Mucosa of descending colon (tissue), 3 donors: ENCODE measurements around the gene ITPK1. TPM values are rescaled to one million over a fixed set of nuclear protein-coding genes. Genes with fewer than 3 reads are reported as not detected.

ENCODE experiments used
- ATAC-seq: fragments of 200-7000 bp; cut with Tn5 transposase; one replicate; pipeline ENCODE4 v1.9.1; 2020; ENCODE audit warnings: mild to moderate bottlenecking, moderate library complexity
- DNase-seq, 3 donors: peaks; one replicate each; pipeline ENCODE4 v3.0.0-alpha.2; 2020
- H3K36me3 ChIP-seq: fragments of 200-600 bp; one replicate; pipeline ENCODE4 v1.8.0; 2021; ENCODE audit warnings: low read depth, mild to moderate bottlenecking
- H3K4me1 ChIP-seq: fragments of 200-600 bp; one replicate; pipeline ENCODE4 v1.8.0; 2021; ENCODE audit warnings: low read depth, mild to moderate bottlenecking
- H3K4me3 ChIP-seq: fragments of 200-600 bp; one replicate; pipeline ENCODE4 v1.8.0; 2021; ENCODE audit warnings: mild to moderate bottlenecking
- H3K9me3 ChIP-seq: fragments of 200-600 bp; one replicate; pipeline ENCODE4 v1.8.0; 2021; ENCODE audit warnings: mild to moderate bottlenecking
- CTCF ChIP-seq: fragments of 200-600 bp; IDR thresholded peaks from one replicate; pipeline ENCODE4 v1.8.0; 2022; ENCODE audit warnings: antibody characterized with exemption, mild to moderate bottlenecking
- intact Hi-C, 2 donors: fragments of 100-400 bp; cut with DNase I in 1 of 2; cut with micrococcal nuclease in 1 of 2; formaldehyde crosslinking; loops; one replicate each; pipeline versions ENCODE4 v1.11.0 to v1.11.1; 2022; cut with DNase I, micrococcal nuclease
- total RNA-seq, 3 donors: library from RNA; stranded (reverse); fragmentation: NEBNext Ultra II Directional in 2 of 3; extraction: Animal tissue kit (Norgen Biotek cat#: 25700) in 2 of 3; gene quantifications; one replicate each; pipeline versions ENCODE4 v1.2.1 to v1.2.4, GENCODE V29; 2021 to 2023
- donor health status: DM: no; HTN: no; CAD: no; lungs with moderate emphysema.
- donor health status: DM: no; HTN: no; CAD: no.
- donor health status: DM: no; HTN: yes; CAD: no.

Gene ITPK1
- total RNA-seq, 3 donors from 2014 or later = 134 to 165 (median 152) TPM

DNA sequence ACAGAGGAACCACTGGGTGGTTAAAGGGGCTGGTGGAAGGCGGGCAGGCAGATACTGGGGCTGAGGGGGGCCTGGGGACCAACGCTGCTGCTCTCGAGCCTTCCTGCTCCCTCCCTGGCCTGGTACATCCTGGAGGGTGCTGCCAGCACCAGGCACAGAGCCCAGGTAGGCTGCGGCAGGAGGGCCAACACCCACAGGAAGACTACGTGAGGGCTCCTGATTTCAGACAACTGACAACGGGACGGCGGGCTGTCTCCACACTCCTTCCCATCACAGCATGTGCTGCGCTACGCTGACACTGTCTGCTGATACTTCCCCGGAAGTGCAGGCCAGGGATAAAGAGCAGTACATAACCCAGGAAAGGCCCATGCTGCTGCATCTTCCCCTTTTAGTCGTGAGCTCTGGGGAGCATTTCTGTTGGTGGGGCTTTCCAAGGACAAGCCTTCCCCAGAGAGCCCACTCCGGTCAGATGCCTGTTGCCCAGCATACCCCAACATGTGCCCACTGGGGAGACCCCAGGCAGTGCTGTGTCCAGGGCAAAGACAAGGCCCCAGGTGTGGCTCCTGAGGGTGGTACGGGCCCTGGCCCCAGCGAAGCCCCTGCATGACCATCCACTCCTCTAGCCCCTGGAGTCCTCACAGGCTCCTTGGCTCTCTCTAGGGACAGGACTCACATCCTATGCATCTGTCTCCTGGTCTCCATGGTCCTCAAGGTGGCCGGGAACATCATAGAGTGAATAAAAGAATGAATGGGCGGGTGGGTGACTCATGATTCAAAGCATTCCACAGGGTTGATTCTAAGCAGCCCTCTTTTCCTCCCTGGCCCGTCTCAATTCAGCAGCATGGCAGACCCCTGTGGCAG lies 154.8 kb downstream of the ITPK1 start:
- ATAC-seq (no peak), DNase-seq (peak in 1 of 3 donors; percentile 40)
- H3K9me3 ChIP-seq = no peaks in the 10 kb centered on the region
- no peak for TF ChIP-seq CTCF
- H3K4me3 ChIP-seq = no peak overlapping the region
- peaks cover 13% of the 10 kb centered on the region for H3K4me1 ChIP-seq
- intact Hi-C loops = no loop called here
- H3K36me3 ChIP-seq = no peaks in the 10 kb centered on the region

DNA sequence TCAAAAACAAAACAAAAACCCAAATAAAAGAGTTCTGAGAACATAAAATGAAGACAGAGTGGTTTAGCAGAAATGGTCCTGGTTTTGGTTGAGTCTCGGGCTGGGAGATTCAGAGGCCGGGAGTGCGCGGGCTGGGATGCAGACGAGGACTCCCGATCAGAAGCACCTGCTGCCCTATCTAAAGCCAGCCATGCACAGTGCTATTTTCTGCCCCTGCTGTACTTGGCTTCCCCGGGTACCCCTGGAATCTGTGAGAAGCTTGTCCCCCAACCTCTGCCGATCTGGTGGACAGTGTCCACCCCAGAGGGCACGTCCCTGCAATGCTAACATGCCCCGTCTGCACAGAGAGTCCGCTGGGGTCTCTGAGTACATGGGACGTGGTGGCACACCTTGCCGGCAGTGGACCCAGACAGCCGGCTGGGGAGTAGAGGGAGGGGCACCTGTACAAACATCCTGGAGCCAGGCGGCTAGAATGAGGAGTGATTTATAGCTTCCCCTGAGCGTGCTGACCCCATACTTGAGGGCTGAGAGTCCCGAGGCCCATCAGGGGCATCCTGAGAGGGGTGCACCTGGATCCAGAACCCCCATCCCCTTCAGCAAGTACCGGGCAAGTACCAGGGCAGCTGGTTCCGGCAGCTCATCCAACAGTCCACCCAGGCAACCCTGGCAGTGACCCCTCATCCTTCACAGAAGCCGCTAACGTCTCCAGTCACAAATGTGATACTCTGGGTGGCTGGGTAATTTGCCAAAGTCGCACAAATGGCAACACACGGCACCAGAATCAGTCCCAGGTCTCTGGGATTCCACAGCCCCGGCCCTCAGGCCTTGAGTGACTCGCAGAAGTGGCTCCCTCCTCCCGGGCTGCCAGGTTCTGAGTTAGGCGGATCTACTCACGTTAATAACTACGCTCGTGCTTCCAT lies 155.7 kb downstream of the ITPK1 start:
- H3K9me3 ChIP-seq = no peaks in the 10 kb centered on the region
- H3K36me3 ChIP-seq = no peaks in the 10 kb centered on the region
- ATAC-seq = no peak
- DNase-seq = peak in 1 of 3 donors; percentile 32
- no peak overlapping the region for H3K4me3 ChIP-seq
- intact Hi-C loops = loop anchor here in 1 of 2 donors (10.0 kb wide), 1 partner anchor 185 kb away; no protein-coding TSS in a partner anchor
- H3K4me1 ChIP-seq = peaks cover 12% of the 10 kb centered on the region
- TF ChIP-seq CTCF = no peak

DNA sequence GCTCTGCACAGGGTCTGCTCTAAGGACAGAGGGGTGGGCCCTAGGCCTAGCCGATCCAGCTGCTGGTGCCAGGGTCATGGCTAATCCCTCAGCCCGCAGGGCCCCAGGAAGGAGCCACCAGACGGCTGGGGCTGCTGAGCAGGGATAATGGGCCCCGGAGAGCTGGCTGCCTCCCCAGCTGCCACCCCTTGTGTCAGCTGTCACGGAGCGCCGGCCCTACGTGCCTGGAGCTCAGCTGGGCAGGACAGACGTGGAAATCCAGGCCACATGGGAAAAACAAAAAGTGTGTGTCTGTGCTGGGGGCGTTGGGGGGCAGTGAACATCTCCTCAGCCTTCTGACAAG lies 156.6 kb downstream of the ITPK1 start:
- Histone ChIP-seq H3K4me1 (peaks cover 3% of the 10 kb centered on the region), H3K4me3 (no peak overlapping the region), H3K36me3 (no peaks in the 10 kb centered on the region), H3K9me3 (no peaks in the 10 kb centered on the region)
- peak in 1 of 3 donors; percentile 46 for DNase-seq
- no peak for ATAC-seq
- no peak for TF ChIP-seq CTCF
- intact Hi-C loops = loop anchor here in 1 of 2 donors (10.0 kb wide), 1 partner anchor 186 kb away; no protein-coding TSS in a partner anchor

GRCh38 chr14:92958373-92959188 lies 157.1 kb downstream of the ITPK1 start:
- peak in 1 of 3 donors; percentile 22 for DNase-seq
- Histone ChIP-seq H3K4me1 (no peaks in the 10 kb centered on the region), H3K9me3 (no peaks in the 10 kb centered on the region), H3K4me3 (no peak overlapping the region), H3K36me3 (no peaks in the 10 kb centered on the region)
- TF ChIP-seq CTCF = no peak
- ATAC-seq = no peak
- intact Hi-C loops = loop anchor here in 1 of 2 donors (10.0 kb wide), 1 partner anchor 186 kb away; no protein-coding TSS in a partner anchor

DNA sequence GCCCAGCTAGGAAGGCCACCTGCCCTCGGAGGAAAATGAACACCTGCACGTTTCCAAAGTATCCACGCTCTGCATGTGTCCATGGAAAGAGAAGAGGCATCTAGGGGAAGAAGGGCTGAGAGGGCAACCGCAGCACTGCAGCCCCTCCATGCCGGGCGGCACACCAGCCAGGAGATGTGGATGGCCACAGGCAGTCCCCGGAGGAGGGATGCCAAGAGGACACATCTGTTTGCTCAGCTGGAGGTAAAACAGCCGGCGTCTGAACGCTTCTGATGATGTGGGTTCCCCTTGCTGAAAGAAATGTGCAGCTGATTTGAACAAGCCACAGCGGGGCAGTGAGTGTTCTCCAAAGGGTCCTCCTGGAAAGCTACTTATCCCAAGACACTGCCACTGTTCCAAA lies 158.8 kb downstream of the ITPK1 start:
- no peak overlapping the region for H3K4me3 ChIP-seq
- DNase-seq (peak in 1 of 3 donors; percentile 16), ATAC-seq (no peak)
- H3K36me3 ChIP-seq = no peaks in the 10 kb centered on the region
- H3K9me3 ChIP-seq = no peaks in the 10 kb centered on the region
- no peak for TF ChIP-seq CTCF
- intact Hi-C loops = loop anchor here in 1 of 2 donors (10.0 kb wide), 1 partner anchor 188 kb away; no protein-coding TSS in a partner anchor
- no peaks in the 10 kb centered on the region for H3K4me1 ChIP-seq
